NCI-H748 (cell line): ENCODE measurements around the gene EMC7.
"Not testable (repeated sequence)": the region's sequence is repeated elsewhere in the genome, so short reads cannot be mapped to it uniquely, and the experiment has no call there.

Source experiments
- DNase-seq: peaks from one replicate; lab custom pipeline; 2025; ENCODE audit not compliant: unreplicated experiment; lab: John Stamatoyannopoulos, UW

The EMC7 gene

GRCh38 chr15:34099914-34100313, 1.7 kb downstream of the EMC7 start:
- no peak for DNase-seq

DNA sequence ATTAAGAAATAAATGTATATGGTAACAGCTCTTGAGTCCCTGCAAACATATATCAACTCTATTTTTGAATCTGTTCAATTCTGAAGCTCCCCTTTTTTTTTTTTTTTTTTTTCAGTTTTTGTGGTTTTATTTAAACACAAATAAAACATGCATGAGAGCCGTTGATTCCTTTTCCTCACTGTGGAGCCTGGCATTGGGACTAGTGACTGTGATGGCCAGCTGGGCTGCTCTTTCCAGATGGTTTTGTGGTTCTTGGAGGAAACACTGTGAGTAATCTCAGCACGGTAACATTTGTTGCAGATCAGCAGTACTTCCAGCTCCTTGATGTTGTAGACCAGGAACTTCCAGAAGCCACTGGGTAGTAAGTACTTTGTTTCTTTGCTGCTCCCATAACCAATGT, 15.9 kb downstream of the EMC7 start:
- DNase-seq: no peak

DNA sequence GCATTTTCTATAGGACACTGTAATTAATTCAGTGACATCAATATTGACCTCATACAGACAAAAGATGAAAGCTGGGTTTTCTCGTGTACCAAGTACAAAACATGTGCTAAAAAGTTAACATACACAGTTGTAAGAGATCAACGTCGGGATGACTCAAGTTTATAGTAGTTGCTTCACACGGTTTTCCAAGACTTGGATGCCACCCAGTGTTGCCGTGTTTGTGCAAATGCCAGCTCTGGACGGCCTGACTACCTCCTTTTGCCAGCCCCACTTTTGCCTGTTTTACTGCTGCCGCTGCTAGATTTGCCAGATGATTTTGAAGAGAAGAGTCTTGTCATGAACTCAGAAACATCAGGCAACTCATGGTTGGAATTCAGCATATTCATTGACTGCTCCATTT, 17.6 kb downstream of the EMC7 start:
- no peak for DNase-seq

DNA sequence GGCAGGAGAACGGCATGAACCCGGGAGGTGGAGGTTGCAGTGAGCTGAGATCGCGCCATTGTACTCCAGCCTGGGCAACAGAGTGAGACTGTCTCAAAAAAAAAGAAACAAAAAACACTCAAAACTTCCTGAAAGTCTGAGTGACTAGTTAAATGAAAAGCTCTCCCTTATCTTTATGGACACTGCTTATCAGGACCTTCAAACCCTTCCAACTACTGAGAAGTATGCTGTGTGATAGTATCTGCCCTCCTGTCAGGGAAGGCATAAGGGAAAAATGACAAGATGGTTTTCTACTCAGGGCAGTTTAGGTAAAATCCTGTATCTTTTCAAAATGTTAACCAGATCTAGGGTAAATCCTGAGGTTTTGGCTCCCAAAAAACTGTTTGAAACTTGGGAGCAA, 21.8 kb downstream of the EMC7 start:
- DNase-seq: no peak

- DNase-seq: no peak
These were observed 22.8 kb downstream of the EMC7 start for GRCh38 chr15:34078900-34079299.

- DNase-seq: no peak
These were observed 24.9 kb downstream of the EMC7 start for GRCh38 chr15:34076785-34077184.

DNA sequence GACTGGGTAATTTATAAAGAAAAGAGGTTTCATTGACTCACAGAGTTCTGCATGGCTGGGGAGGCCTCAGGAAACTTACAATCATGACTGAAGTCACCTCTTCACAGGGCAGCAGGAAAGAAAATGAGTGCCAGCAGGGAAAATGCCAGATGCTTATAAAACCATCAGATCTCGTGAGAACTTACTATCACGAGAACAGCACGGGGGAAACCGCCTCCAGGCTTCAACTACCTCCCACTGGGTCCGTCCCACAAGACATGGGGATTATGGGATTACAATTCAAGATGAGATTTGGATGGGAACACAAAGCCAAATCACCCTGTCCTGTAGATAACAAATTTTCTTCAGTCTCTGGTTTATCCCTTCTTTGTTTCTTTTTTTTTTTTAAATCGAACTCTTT, 31.7 kb downstream of the EMC7 start:
- no peak for DNase-seq

DNA sequence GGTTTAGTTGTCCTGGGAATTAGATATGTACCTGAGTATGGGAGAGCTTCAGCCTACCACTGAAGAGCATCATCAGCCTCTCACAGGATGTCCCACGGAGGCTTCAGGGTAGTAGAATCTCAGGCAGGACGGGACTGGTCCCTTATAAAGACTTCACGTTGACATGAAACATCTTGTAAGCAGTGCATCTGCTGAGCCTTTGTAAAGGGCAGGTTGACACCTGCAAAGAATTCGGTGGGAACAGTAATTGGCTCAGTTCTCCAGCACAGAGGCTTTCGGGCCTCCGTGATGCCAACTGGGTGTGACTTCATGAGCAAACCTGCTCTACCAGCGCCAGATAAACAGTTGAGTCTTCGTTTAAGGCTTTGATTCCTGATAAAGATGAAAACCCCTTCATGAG, 35.7 kb downstream of the EMC7 start:
- DNase-seq: no peak

DNA sequence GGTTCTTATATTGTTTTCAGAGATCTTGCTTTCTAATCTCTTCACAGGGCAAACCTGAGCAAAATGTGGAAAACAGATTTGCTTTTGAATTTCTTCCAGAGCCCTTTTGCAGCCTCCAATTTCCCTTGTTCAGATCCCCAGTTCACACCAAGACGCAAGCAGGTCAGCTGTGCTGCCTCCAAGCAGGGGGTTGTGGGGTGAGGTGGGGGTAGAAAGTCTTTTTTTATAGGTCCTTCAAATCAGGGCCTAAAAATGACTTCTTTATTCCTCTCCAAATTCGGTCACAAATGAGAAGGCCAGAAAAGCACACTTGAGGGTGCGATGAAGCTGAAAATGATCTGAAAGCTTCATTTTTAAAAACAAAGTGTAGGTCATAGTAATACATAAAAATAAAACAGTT, 36.4 kb downstream of the EMC7 start:
- DNase-seq: no peak

DNA sequence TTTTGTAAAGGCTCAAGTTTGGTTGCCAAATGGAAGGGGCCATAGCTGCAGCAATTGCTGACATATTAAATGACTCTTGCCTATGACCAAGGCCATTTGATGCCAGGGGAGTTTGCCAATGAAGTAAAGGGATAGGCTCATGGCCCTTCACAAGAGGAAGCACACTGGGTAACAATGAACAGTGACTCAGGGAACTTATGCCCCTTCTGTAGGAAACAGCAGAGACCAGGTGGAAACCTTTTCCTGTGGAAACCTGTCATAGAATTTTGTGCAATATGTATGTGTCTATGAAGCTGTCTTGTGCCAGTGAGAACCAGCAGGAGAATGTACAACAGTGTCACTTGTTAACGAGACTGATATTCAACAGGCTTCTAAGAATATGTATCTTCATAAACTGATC, 37.2 kb downstream of the EMC7 start:
- no peak for DNase-seq

DNA sequence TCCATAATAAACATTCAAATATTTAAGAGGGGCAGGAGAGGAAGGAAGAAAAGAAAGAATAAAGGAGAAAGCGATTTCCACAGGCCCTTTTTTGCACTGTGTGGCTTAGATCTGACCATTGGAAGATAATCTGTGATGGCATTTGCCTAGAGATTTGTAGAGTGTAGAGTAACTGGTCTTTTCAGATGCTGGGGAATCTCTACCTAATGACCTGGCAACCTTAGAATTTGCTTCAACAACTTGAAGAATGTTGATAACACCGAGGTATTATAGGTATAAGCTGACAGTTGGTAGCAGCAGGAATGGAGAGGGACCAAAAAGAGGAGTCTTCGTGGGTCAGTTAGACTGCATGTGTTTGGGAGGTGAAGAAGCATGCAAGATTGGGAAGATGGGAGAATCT, 41.7 kb downstream of the EMC7 start:
- DNase-seq: no peak

DNA sequence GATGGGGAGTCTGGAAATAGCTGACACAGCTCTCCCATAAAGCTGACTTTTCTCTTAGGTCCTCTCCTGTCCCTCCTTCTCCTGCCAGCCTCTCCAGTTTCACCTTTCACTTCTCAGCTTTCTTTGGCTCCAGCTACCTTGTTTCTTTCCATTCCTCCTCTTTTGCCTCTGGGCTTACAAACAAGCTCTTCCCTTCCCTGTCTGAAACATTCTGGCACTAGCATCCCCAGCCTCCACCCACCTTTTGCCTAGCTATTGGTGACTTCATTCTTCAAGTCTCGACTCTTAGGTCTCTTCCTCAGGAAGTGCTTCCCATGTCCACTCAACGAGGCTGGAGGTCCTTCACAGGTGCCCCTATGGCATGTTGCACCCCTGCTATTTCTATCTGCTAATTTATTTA, 42.2 kb downstream of the EMC7 start:
- no peak for DNase-seq

- no peak for DNase-seq
These were observed 44.8 kb downstream of the EMC7 start for GRCh38 chr15:34056911-34057310.

DNA sequence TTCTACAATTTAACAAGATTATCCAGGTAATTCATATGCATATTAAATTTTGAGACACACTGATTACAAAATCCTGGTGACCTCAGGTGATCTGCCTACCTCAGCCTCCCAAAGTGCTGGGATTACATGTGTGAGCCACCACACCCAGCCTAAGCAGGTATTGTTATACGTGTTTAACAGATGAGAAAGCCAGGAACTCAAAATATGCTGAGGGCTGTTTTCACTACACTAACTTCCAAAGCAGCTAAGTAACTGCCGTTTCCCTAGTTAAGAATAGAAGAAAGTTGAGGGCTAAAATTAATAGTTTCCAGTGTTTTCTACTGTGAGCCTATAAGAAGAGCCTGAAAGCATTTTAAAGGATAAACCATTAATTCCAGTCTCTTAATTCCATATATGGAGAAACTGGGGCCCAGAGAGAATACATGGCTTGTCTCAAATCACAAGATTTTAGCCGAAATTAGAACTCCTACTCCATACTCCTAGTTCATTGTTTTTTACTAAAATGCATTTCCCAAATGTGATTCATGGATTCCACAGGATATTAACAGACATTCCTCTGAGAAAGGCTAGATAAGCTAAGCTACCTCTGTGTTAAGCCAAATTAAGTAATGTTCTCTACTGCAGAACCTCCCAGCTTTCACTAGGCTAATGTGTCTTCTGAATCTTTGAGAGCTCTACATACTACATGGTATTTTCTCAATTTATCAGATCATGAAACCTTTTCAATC, 45.6 kb downstream of the EMC7 start:
- no peak for DNase-seq

DNA sequence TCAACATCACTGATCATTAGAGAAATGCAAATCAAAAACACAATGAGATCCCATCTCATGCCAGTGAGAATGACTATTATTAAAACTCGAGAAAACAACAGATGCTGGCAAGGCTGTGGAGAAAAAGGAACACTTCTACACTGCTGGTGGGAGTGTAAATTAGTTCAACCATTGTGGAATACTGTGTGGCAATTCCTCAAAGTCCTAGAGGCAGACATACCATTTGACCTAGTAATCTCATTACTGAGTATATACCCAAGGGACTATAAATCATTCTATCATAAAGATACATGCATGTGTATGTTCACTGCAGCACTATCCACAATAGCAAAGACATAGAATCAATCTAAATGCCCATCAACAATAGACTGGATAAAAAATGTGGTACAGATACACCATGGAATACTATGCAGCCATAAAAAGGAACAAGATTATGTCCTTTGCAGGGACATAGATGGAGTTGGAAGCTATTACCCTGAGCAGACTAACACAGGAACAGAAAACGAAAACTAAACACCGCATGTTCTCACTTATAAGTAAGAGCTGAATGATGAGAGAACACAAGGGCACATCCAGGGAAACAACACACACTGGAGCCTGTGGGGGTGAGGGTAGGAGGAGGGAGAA, 47.5 kb downstream of the EMC7 start:
- no peak for DNase-seq

- not testable (repeated sequence) for DNase-seq
These were observed 51.3 kb downstream of the EMC7 start for GRCh38 chr15:34050385-34050784.

GRCh38 chr15:34049112-34049511, 52.5 kb downstream of the EMC7 start:
- DNase-seq: no peak

- DNase-seq: no peak
These were observed 53.5 kb downstream of the EMC7 start for GRCh38 chr15:34047893-34048775.

DNA sequence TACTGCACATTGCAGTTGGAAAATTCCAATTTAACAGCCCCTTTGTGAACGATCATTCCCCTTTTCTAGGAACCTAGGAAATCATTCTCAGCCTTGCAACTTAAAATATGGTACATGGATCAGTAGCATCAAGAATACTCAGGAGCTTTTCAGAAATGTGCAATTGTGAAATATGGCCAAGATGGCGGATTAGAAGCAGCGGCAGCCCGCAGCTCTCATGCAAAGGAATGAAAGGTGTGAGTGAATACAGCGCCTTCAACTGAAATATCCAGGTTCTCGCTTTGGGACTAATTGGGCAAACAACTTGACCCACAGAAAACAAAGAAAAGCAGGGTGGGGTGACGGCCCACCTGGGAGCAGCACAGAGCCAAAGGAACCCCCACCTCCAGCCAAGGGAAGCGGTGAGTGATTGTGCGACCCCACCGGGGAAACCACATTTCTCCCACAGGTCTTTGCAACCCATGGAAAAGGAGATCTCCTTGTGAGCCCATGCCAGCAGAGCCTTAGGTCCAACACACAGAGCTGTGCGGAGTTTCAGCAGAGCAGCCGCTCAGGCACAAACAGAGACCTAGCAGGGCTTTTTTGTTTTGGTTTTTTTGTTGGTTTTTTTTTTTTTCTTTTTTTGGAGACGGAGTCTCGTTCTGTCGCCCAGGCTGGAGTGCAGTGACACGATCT, 55.1 kb downstream of the EMC7 start:
- DNase-seq: no peak

DNA sequence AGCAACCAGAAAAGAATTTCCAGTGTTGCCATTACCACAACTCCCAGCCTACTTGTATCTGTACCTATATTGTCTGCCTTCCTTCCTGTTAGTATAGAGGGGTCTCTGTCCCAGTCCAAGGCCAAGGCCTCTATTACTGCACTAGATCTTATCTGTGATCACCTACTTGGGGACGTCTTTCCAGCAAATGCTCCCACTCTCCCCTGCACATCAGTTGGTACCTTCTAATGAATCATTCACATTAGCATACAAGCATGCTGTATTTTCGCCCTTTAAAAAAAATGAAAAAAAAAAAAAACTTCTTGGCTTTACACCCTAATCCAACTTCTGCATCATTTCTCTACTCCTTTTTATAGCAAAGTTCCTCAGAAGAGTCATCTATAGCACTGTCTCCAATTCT, 57.8 kb downstream of the EMC7 start:
- DNase-seq: no peak

GRCh38 chr15:34043391-34043790, 58.3 kb downstream of the EMC7 start:
- no peak for DNase-seq

- DNase-seq: no peak
These were observed 61.9 kb downstream of the EMC7 start for GRCh38 chr15:34039790-34040113.
